HG02840 (cell line): ENCODE measurements around the gene MPPED1.

Source experiments
- ATAC-seq: cut with Tn5 transposase; IDR thresholded peaks from one replicate; pipeline ENCODE4 v1.9.1; 2021; ENCODE audit warnings: mild to moderate bottlenecking, moderate library complexity, moderate number of reproducible peaks; ENCODE audit not compliant: unreplicated experiment, low FRiP score

Gene MPPED1, protein sequence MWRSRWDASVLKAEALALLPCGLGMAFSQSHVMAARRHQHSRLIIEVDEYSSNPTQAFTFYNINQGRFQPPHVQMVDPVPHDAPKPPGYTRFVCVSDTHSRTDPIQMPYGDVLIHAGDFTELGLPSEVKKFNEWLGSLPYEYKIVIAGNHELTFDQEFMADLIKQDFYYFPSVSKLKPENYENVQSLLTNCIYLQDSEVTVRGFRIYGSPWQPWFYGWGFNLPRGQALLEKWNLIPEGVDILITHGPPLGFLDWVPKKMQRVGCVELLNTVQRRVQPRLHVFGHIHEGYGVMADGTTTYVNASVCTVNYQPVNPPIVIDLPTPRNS

DNA sequence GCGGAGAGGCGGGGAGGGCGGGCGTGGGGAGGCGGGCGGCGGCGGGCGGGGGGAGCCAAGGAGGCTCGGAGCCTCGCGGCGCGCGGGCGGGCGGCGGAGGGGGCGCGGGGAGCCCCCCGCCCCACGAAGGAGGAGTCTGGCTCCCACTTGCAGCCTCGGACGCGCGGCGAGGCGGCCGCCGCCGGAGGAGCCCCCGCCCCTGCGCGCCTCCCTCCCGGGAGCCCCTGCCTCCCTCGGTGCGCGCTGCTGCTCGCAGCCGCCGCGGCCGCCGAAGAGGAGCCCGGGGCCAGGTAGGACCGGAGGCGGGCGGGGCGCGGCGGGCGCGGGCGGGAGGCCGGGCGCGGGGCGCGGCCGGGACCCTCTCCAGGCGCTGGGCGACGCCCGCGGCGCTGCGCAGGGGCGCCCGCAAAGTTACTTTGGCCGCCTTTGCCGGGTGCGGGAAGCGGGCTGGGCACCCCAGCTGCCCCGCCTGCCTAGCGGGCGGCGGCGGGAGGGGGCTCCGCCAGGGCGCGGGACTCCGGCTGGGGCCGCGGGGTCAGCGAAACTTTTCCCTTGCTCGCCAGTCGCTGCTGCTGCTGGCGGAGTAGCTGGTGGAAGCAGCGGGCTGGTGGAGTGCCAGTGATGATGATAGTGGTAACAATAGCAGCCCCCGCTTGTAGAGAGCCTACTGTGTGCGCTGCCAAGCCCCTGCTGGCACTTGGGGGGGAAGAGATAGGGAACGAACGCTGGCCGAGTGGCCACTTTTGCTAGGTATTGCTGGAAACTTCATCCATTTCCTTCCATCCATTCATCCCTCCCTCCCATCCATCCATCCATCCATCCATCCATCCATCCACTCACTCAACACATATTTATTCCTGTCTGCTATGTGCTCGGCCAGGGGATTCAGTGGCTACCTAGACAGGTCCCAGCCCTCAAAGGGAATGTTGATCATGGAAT lies at the start of gene MPPED1:
MPPED1 (plus strand) TSS at position 146 of the 939 bp plus-strand sequence. CDS start 12,972 bp downstream, outside the sequence.
- ATAC-seq = no peak

DNA sequence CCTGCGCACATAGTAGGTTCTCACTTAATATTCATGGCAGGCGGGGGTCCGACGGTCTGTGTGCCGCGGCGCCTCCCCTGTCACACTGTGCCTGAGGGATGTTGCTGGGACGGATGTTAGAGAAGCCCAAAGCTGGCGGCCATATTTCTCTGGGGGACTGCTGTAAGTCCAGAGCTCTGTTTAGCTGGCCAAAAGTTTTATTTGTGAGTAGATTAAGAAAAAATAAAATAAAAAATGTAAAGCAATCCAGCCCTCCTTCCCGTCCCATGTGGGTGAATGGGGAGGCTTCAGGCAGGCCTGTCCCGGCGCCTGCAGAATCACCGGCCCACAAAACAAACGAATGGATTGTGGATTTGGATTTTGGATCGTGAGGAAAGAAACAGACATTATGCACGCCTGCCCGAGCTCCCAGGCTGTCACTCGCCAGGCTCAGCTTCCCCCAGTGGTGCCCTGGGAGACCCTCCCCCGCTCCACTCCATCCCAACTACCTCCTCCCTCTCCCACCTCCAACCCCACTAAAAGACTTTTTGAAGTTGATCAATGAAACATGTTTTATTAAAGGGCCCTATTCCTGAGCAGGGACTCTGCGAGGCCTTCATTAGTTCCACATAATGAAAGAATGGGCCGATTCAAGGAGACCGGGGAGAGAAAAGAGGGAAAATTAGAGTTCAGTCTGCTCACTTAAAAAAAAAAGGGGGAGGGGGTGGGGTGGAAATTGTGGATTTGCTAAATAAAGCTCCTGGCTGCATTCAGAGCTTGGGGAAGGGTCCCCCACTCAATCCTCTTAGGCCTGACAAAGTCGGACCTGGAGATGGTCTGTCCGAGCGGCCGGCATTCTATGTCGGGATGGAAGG lies 48.3 kb upstream of the MPPED1 start:
- no peak for ATAC-seq

DNA sequence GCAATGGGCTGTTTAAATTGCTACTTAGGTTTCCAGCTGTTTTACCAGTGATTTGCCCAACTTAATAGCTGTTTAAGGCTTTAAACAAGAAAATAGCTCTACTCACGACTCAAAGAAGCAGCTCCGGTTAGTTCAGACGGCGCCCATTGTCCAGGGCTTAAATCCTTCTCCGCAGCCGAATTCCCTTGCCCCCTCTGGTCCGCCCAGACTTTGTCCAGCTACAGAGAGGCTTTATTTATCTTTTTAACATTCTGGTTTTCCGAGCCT lies 47.7 kb upstream of the MPPED1 start:
- no peak for ATAC-seq

DNA sequence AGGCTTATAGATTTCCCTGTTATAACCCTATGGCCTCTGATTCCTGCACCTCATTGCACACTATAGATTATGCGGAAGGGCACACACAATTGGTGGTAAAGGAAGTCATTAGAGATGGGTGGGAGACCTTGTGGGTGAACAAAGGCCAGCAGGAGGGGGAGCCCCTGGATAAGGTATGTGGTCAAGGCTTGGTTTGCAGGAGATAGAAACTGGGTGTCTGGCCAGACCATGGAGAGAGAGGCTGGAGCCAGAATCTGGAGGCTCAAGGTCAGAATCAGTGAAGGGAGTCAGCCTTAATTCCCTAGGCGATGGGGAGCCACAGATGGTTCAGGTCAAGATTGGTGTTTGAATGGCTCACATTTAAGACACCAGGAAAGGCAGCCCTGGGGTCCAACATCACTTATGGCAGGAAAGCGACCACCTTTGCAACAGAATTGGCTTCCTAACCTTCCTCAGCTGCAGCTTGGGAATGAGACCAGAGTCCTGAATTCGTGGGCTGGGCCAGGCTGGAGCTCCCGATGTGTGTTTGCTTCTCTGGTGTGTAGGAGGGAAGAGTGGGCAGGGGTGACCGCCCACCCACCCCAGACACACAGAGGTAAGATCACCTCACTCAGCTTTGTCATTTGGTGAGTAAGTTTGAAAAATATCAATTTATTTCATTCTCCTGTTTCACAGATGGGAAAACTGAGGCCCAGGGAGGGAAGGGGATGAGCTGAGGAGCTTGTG lies 45.9 kb upstream of the MPPED1 start:
- ATAC-seq = no peak

DNA sequence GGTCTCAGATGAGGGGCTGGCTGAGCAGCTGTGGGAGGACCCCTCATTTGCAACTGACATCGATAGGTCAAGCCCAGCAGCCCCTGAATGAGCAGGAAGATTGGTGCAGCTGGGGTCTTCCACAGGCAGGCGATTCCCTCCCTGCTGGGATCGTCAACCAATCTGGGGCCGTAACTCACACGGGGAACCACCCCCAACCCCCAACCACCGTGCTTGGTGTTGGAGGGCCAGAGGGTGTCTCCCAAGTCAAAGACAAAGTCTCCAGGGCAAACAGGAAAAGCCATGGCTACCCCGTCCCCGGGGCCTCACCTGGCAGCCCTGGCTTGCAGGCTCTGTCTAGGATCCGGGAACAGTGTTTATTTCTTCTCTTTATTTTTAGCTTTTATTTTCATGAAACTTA lies 41.8 kb upstream of the MPPED1 start:
- no peak for ATAC-seq

DNA sequence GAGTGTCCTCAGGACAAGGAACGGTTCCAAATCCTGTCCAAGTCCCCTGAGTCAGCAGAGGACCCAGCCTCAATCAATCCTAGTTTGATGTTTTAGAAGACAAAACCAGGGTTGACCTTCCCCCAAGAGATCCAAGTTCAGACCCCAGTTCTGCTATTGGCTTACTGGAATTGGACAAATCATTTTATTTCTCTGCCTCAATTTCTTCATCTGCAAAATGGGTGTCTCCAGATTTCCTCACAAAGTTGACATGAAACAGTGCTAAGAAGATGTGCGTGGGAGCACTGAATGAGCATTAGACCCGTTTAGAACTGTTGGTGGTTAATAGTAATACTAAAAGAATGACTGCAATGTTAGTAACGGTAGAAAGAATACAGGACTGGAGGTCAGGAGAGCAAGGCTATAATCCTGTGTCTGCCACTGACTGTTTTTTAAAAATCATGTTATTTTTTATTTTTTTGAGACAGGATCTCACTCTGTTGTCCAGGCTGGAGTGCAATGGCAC lies 35.8 kb upstream of the MPPED1 start:
- no peak for ATAC-seq

DNA sequence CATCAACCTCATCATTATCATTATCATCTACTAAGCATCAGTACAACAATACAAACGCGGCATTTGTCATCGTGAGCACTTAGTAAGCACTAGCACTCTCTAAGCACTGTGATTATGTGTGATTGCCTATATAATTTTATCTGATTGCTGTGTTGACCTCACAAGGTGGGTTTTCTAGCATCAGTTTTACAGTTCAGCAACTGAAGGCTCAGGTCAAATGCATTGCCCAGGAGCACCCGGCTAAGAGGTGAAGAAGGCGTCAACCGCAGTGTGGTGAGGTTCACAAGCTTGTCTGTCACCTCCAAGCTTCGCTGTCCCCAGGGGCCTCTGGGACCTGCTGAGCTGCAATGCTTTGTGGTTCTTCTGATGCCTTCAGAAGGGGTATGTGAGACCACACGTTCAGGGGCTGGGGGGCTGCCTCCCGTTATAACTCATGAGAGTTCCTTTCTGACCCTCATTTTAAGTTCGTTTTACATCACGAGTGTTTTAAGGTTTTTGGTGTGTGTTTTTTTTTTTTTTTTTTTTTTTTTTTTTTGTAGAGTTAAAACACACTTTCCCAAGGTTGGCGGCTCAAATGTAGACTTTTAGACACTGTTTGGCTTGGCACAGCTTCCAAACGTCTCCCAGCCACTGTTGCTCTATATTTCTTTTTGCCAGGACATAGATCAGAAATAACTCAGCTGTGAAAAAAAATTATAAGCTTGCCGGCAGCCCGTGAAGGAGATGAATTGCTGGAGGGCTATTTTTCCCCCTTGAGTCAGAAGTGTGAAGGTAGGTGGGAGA lies 34.9 kb upstream of the MPPED1 start:
- ATAC-seq = no peak

DNA sequence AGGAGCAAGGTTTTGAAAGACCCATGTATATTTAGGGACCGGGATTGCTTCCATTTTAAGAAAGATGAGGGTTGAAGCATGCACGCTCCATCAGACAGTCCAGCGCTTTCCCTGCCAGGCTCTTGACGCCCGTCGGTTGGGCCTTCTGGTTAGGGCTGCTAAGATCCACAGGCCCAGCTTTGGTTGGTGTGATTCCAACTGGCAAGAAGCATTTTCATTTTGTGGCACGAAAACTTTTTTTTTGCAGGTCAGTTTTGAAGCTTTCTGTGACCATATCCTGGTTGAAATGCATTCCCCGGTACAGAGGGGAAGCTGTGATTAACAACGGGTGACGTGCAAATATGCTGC lies 34.3 kb upstream of the MPPED1 start:
- ATAC-seq = no peak

DNA sequence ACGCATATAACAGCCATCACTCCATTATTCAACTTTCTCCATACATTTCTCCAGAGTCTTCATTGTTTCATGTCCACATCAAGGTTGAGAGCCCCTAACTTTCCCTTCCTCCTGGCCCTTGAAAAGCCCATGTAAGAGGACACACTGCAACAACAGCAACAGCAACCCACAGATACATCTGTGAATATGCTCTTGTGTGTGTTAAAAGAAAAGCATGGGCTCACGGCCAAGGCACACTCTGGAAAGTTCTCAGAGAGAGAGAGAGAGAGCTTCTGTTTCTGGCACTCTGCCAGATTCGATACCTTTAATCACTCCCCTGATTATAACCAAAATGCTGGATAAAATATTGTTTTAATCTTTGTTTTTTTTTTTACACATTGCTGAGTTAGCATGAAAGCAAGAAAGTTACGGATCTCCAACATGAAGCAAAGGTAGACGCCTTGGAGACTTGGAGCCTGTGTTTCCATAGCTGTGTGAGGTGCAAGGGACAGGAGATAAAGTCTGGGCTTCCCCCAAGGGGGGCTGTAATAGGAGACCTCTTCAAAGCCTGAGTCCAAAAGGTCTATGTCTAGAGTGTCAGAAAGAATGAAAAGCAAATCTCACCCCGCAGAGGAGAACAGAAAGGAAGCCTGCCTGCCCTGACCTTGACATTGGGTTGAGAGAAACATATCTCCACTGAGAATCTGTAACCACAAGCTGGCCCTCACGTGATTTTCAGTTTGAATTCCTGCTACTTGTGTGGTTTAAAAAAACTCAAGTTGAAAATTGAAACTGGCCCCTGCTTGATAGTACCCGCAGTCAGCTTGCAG lies 33.7 kb upstream of the MPPED1 start:
- ATAC-seq = no peak

DNA sequence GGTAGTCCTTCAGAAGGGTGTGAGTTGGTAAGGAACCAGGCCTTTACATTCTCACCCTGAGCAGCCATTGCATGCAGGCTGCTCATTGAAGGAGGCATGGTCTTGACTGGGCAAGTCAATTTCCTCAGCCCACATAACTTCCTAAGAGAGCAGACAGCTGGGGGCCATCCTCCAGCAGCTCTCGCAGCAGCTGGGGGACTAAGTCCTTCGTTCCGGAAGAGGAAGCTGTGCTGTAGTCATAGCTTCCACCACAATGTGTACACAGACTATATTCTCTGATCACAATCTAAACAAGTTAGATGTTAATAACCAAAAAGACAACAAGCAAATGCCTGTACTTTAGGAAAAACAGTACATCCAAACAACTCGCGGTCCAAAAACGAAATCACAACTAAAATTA lies 30.1 kb upstream of the MPPED1 start:
- no peak for ATAC-seq

DNA sequence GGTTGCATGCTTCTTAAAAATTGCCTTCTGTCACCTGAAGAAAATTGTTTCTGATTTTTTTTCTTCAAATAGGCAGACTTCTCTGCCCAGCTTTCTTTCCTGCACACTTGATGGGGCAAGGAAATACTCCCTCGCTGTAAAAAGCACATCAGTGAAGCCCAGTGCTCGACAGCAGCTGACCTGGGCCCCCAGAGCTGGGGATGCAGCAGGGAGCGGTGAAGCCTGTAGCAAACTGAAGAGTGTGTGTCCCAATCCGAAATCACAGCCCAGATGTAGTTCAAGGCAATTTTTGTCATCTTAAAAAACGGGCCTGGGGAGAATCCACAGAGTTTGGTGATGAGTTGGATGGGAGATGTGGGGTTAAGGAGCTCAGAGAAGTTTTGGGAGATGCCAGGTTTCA lies 27.0 kb upstream of the MPPED1 start:
- ATAC-seq = no peak

DNA sequence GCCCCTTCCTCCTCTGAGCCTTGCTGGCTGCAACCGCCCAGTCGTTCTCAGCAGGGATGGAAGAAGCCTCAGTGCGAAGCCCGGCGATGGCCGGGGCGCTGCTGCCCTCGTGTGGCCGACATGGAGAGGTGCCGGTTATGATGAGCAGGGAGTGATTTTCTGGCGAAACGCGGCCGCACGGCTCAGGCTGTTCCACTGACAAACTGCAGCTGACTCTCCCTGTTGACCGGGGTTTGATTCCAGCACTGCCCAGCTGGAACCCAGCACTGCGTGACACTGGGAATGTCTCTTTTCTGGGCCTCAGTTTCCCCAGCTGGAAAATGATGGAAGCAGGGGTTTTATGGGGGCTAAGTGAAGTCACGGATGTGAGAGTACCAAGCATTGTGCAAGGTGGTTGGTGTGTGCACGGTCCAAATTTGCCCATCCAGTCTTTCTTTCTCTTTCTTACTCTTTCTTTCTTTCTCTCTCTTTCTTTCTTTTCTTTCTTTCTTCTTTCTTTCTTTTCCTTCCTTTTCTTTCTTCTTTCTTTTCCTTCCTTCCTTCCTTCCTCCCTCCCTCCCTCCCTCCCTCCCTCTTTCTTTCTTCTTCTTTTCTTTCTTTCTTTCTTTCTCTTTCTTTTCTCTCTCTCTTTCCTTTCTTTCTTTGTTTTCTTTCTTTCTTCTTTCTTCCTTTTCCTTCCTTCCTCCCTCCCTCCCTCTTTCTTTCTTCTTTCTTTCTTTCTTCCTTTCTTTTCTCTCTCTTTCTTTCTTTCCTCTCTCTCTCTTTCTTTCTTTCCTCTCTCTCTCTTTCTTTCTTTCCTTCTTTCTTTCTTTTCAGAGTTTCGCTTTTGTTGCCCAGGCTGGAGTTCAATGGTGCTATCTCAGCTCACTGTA lies 25.8 kb upstream of the MPPED1 start:
- no peak for ATAC-seq

DNA sequence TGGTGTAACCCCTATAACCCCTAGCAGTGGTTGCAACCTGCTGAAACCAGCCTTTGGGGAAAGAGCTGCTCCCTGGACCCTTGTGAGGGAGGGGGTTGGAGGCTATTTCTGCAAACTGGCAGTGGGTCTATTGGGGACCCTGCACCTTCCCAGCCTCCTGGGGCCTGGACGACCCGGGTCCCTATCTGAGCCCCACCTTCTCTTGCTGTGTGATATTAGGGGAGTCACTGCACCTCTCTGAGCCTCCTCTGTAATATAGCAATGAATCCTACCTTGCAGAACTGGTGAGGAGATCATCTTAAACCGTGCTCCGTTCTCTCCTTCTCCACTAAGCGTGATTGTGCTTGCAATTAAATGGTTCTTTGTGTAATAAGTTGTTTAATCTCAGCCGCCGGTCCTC lies 24.0 kb upstream of the MPPED1 start:
- no peak for ATAC-seq

DNA sequence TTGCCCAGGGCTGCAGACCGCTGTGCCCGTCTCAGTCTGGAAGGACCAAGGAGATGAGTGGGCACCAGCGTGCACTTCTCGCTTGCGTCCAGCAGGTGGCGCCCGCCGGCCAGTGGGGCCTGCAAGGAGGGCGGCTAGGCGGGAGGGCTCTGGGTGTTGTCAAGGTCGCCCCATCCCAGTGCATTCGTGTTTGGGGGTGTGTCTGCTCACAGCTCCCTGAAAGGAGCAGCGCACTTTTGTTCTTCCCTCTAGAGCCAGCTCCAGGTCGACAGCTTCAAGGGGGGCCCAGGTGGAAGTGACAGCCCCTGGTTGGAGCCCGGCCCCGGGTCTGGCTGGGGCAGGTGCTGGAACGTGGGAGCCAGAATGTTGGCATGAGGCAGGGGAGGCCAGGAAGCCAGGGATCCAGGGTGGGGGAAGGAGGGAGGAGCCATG lies 23.4 kb upstream of the MPPED1 start:
- ATAC-seq = no peak

DNA sequence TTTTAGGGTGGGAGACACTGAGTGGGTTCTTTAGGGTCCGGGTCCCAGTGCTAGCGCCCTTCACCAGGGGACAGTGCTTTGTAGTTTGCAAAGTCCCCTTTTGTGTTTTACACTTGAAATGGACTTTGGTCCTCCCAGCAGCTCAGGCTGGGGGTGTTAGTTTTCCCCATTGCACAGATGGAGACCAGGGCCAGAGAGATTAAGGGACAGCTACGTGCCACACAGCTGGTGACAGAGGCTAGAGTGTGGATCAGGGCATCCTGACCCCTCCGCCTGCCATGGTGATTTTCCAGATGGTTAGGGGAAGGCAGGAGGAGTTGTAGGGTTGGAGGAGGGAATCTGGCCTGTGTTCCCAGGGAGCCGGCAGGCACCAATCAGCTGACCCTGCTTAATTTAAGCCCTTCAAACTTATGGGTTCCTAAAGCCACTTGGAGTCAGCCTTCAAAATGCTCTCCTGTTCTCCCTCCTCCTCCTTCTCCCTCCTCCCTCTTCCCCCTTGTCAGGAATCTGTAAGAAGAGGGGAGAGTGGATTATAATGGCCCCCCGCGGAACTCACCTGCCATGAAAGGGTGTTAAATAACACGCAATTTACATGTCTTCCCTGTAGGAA lies 22.5 kb upstream of the MPPED1 start:
- ATAC-seq = no peak

DNA sequence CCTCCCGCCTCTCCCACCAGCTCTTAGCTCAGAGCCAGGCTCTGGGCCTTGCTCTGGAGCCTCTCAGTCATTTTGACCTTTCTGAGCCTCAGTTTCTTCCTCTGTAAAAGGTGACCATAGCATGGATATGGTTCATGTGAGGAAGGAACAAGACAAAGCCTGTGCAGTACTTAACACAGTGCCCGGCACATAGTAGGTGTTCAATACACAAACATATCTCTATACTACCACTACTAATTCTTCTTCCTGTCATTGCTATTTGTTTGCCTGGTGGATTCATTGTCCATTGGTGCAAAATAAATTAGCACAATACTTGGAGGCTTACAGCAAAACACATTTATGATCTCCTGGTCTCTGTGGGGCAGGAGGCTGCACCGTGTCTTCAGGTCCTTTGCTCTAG lies 21.6 kb upstream of the MPPED1 start:
- ATAC-seq = no peak

DNA sequence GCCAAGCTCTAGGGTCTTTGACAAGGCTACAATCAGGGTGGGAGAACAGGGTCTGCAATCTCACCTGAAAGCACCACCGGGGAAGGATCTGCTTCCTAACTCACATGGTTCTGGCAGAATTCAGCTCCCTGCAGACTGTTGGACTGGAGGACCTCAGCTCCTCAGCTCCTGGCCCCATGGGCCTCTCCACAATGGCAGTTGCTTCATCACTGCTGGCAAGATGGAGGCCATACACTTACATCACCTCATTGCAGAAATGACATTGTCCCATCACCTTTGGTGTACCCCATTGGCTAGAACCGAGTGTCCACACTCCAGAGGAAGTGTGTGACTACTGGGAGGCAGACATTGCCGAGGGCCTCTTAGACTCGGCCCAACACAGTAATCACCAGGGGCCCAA lies 20.9 kb upstream of the MPPED1 start:
- ATAC-seq = no peak
